22Rv1 (cell line): ENCODE data around the gene KCNIP4.

Experiments
- ZFX ChIP-seq: fragments of 450-650 bp; IDR thresholded peaks from 2 replicates; pipeline ENCODE4 v1.6.1; 2017; ENCODE audit warnings: antibody characterized with exemption, borderline replicate concordance
- TF ChIP-seq, protein P1 (sequence below): fragments of 450-650 bp; IDR thresholded peaks from 2 replicates; pipeline ENCODE4 v1.5.1; 2017; ENCODE audit warnings: mild to moderate bottlenecking

DNA sequence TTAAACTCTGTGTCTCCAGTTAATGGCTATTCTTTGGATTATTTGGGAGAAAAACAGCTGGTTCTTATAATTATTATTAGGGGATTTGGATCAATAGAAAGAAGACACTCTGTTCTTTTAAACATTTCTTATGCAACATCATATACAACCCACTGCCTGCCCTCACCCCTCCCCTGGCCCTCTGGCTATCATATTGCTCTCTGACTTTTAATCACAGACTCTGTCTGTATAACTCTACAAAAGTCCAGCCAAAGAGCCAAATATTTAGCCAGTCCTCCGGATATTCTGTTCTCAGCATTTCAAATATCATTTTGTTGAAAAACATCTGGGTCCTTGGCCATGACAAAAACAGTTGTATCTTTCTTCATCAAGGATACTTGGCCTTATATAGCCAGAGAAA lies 1267.3 kb downstream of the KCNIP4 start:
- TF ChIP-seq, protein P1, sequence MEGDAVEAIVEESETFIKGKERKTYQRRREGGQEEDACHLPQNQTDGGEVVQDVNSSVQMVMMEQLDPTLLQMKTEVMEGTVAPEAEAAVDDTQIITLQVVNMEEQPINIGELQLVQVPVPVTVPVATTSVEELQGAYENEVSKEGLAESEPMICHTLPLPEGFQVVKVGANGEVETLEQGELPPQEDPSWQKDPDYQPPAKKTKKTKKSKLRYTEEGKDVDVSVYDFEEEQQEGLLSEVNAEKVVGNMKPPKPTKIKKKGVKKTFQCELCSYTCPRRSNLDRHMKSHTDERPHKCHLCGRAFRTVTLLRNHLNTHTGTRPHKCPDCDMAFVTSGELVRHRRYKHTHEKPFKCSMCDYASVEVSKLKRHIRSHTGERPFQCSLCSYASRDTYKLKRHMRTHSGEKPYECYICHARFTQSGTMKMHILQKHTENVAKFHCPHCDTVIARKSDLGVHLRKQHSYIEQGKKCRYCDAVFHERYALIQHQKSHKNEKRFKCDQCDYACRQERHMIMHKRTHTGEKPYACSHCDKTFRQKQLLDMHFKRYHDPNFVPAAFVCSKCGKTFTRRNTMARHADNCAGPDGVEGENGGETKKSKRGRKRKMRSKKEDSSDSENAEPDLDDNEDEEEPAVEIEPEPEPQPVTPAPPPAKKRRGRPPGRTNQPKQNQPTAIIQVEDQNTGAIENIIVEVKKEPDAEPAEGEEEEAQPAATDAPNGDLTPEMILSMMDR, result no peak
- TF ChIP-seq ZFX, result no peak
